Nephron (organoid): ENCODE results near the gene BEAN1.
A peak's percentile ranks its signal among the peaks of the same experiment; 100 is the strongest.

ENCODE experiments used
- H3K27ac Mint-ChIP-seq, 3 experiments: 2 replicates each; pipeline ENCODE4 v1.8.0; 2020; ENCODE audit warnings: mixed read lengths in 3 of 3, mild to moderate bottlenecking in 2 of 3, moderate library complexity in 1 of 3
- H3K27me3 Mint-ChIP-seq: 2 replicates; pipeline ENCODE4 v1.8.0; 2021; ENCODE audit warnings: low read depth, mild to moderate bottlenecking, moderate library complexity, mixed read lengths
- H3K36me3 Mint-ChIP-seq: 2 replicates; pipeline ENCODE4 v1.8.0; 2020; ENCODE audit warnings: low read depth, mixed read lengths
- H3K4me1 Mint-ChIP-seq: 2 replicates; pipeline ENCODE4 v1.8.0; 2020; ENCODE audit warnings: mixed read lengths
- H3K4me3 Mint-ChIP-seq, 3 experiments: 2 replicates each; pipeline ENCODE4 v1.8.0; 2020; ENCODE audit warnings: mild to moderate bottlenecking in 3 of 3, mixed read lengths in 3 of 3, moderate library complexity in 2 of 3
- H3K9me3 Mint-ChIP-seq: 2 replicates; pipeline ENCODE4 v1.8.0; 2020; ENCODE audit warnings: mixed read lengths
- CTCF ChIP-seq, 3 experiments: fragments of 200-600 bp; sonication (generic); IDR thresholded peaks; one replicate each; pipeline ENCODE4 v1.5.0; 2021; ENCODE audit warnings: antibody characterized with exemption in 3 of 3; ENCODE audit not compliant: unreplicated experiment in 3 of 3

The BEAN1 gene

GRCh38 chr16:66400503-66401380 is 26.4 kb upstream of the BEAN1 start:
- peaks cover 20% of the 10 kb centered on the region for H3K27me3 Mint-ChIP-seq
- peaks cover 9% of the 10 kb centered on the region for H3K4me1 Mint-ChIP-seq
- peak overlapping the region in 1 of 3 experiments; percentile 67 for H3K27ac Mint-ChIP-seq
- no peak for TF ChIP-seq CTCF (IDR thresholded peaks at IDR 0.05; ENCODE audit: unreplicated experiment in 3 of 3)
- no peaks in the 10 kb centered on the region for H3K36me3 Mint-ChIP-seq
- no peaks in the 10 kb centered on the region for H3K9me3 Mint-ChIP-seq
- no peak overlapping the region for H3K4me3 Mint-ChIP-seq

GRCh38 chr16:66401610-66402009 is 25.5 kb upstream of the BEAN1 start:
- peaks cover 29% of the 10 kb centered on the region for H3K27me3 Mint-ChIP-seq
- peaks cover 9% of the 10 kb centered on the region for H3K4me1 Mint-ChIP-seq
- H3K36me3 Mint-ChIP-seq, result no peaks in the 10 kb centered on the region
- no peaks in the 10 kb centered on the region for H3K9me3 Mint-ChIP-seq
- H3K4me3 Mint-ChIP-seq, result no peak overlapping the region
- H3K27ac Mint-ChIP-seq, result peak overlapping the region in 1 of 3 experiments; percentile 14
- no peak for TF ChIP-seq CTCF (IDR thresholded peaks at IDR 0.05; ENCODE audit: unreplicated experiment in 3 of 3)

GRCh38 chr16:66402166-66402565 is 24.9 kb upstream of the BEAN1 start:
- Mint-ChIP-seq H3K36me3 (no peaks in the 10 kb centered on the region), H3K4me3 (no peak overlapping the region), H3K27me3 (peaks cover 32% of the 10 kb centered on the region), H3K27ac (no peak overlapping the region), H3K9me3 (no peaks in the 10 kb centered on the region), H3K4me1 (peaks cover 13% of the 10 kb centered on the region)
- no peak for TF ChIP-seq CTCF (IDR thresholded peaks at IDR 0.05; ENCODE audit: unreplicated experiment in 3 of 3)

GRCh38 chr16:66402591-66403230 is 24.4 kb upstream of the BEAN1 start:
- Mint-ChIP-seq H3K4me3 (no peak overlapping the region), H3K27me3 (peaks cover 32% of the 10 kb centered on the region), H3K27ac (no peak overlapping the region), H3K36me3 (no peaks in the 10 kb centered on the region), H3K4me1 (peaks cover 14% of the 10 kb centered on the region), H3K9me3 (no peaks in the 10 kb centered on the region)
- no peak for TF ChIP-seq CTCF (IDR thresholded peaks at IDR 0.05; ENCODE audit: unreplicated experiment in 3 of 3)

- H3K4me1 Mint-ChIP-seq, result peaks cover 21% of the 10 kb centered on the region
- H3K27me3 Mint-ChIP-seq, result peaks cover 32% of the 10 kb centered on the region
- H3K4me3 Mint-ChIP-seq, result no peak overlapping the region
- H3K9me3 Mint-ChIP-seq, result peaks cover 3% of the 10 kb centered on the region
- no peaks in the 10 kb centered on the region for H3K36me3 Mint-ChIP-seq
- TF ChIP-seq CTCF (IDR thresholded peaks at IDR 0.05; ENCODE audit: unreplicated experiment in 3 of 3), result no peak
- no peak overlapping the region for H3K27ac Mint-ChIP-seq
Measured at GRCh38 chr16:66403531-66404145, 23.5 kb upstream of the BEAN1 start.
